ENCODE measurements around the gene TNIP1. TPM values are rescaled to one million over a fixed set of nuclear protein-coding genes. Genes with fewer than 3 reads are reported as not detected.

Gene TNIP1
- total RNA-seq, 1 donor from 2014 or later, result 37.1 TPM

DNA sequence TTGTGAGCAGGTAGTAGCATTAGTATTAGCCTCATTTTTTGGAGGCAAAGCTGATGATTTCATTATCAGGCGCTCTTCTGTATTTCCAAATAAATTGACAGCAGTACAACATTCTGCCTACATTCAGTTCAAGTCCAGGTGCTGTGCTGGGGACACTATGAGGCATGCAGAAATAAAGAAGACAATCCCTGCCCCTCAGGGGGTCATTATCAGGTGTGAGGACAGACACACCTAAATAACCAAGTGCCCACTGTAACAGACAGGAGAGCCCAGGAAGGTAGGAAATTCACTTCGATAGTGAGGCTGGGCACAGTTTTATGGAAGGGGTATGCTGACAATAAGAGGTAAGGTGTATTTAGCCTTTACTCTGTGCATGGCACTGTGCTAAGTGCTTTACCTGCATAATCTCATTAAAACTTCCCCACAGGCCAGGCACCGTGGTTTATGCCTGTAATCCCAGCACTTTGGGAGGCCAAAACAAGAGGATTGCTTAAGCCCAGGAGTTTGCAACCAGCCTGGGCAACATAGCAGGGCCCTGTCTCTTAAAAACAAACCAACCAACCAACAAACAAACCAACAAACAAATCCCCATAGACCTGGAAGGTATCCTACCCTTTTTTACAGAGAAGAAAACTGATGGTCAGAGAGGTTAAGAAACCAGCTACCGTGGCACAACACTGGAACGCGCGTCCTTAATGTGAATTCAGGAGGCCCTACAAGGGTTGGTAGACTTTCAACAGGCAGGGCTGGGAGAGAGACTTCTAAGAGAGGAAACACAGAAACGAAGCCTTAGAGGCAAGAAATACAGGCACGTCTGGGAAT lies 77.9 kb downstream of the TNIP1 start:
- Mint-ChIP-seq H3K9me3 (no peaks in the 10 kb centered on the region), H3K36me3 (ENCODE audit: low read depth) (no peaks in the 10 kb centered on the region), H3K27me3 (ENCODE audit: low read depth) (peaks cover 3% of the 10 kb centered on the region), H3K4me3 (no peak overlapping the region), H3K4me1 (no peaks in the 10 kb centered on the region), H3K27ac (ENCODE audit: unreplicated experiment) (no peak overlapping the region)
- TF ChIP-seq, protein P1, sequence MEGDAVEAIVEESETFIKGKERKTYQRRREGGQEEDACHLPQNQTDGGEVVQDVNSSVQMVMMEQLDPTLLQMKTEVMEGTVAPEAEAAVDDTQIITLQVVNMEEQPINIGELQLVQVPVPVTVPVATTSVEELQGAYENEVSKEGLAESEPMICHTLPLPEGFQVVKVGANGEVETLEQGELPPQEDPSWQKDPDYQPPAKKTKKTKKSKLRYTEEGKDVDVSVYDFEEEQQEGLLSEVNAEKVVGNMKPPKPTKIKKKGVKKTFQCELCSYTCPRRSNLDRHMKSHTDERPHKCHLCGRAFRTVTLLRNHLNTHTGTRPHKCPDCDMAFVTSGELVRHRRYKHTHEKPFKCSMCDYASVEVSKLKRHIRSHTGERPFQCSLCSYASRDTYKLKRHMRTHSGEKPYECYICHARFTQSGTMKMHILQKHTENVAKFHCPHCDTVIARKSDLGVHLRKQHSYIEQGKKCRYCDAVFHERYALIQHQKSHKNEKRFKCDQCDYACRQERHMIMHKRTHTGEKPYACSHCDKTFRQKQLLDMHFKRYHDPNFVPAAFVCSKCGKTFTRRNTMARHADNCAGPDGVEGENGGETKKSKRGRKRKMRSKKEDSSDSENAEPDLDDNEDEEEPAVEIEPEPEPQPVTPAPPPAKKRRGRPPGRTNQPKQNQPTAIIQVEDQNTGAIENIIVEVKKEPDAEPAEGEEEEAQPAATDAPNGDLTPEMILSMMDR (conservative IDR thresholded peaks at IDR 0.05), result no peak
- DNase-seq (ENCODE audit: low read depth, low spot score), result no peak

- no peak overlapping the region for H3K4me3 Mint-ChIP-seq
- peaks cover 1% of the 10 kb centered on the region for H3K9me3 Mint-ChIP-seq
- no peaks in the 10 kb centered on the region for H3K36me3 Mint-ChIP-seq (ENCODE audit: low read depth)
- TF ChIP-seq, protein P1 (conservative IDR thresholded peaks at IDR 0.05), result peak; percentile 62
- peaks cover 3% of the 10 kb centered on the region for H3K27me3 Mint-ChIP-seq (ENCODE audit: low read depth)
- DNase-seq (ENCODE audit: low read depth, low spot score), result no peak
- no peak overlapping the region for H3K27ac Mint-ChIP-seq (ENCODE audit: unreplicated experiment)
- no peaks in the 10 kb centered on the region for H3K4me1 Mint-ChIP-seq
These were observed 78.6 kb downstream of the TNIP1 start for GRCh38 chr5:151002250-151002649.

- TF ChIP-seq, protein P1 (conservative IDR thresholded peaks at IDR 0.05), result no peak
- H3K4me1 Mint-ChIP-seq, result no peaks in the 10 kb centered on the region
- DNase-seq (ENCODE audit: low read depth, low spot score), result no peak
- H3K9me3 Mint-ChIP-seq, result peaks cover 3% of the 10 kb centered on the region
- H3K27ac Mint-ChIP-seq (ENCODE audit: unreplicated experiment), result no peak overlapping the region
- H3K27me3 Mint-ChIP-seq (ENCODE audit: low read depth), result peaks cover 3% of the 10 kb centered on the region
- H3K4me3 Mint-ChIP-seq, result no peak overlapping the region
- H3K36me3 Mint-ChIP-seq (ENCODE audit: low read depth), result no peaks in the 10 kb centered on the region
These were observed 79.4 kb downstream of the TNIP1 start for GRCh38 chr5:151001436-151001835.

DNA sequence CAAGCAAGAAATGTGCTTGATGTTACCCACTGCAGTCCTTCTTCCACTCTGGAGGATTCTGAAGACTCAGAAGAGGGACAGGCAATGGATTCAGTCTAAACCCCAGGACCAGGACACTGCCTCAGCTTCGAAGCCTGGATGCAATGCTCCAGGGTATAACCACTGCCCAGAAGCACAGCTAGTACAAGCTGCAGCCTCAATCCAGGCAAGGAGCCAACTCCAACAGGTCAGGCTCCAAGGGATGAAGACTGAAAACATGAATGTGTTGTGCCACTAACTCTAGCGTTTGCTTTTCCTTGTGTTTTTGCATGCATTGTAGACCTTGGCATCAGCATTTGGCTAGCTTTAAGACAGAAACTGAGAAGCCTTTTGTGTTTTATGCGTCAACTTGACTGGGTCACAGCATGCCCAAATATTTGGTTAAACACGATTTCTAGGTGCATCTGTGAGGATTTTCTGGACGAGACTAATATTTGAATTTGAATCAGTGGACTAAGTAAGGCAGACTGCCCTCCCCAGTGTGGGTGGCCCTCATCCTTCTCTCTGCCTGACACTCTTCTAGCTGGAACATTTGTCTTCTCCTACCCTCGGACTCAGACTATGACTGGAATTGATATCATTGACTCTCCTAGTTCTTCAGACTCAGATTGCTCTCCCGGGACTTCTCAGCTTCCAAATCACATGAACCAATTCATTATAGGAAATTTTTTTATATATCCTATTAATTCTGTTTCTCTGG lies 81.0 kb downstream of the TNIP1 start:
- DNase-seq (ENCODE audit: low read depth, low spot score), result no peak
- no peak overlapping the region for H3K4me3 Mint-ChIP-seq
- TF ChIP-seq, protein P1 (conservative IDR thresholded peaks at IDR 0.05), result no peak
- H3K27ac Mint-ChIP-seq (ENCODE audit: unreplicated experiment), result no peak overlapping the region
- peaks cover 3% of the 10 kb centered on the region for H3K27me3 Mint-ChIP-seq (ENCODE audit: low read depth)
- H3K4me1 Mint-ChIP-seq, result no peaks in the 10 kb centered on the region
- peaks cover 3% of the 10 kb centered on the region for H3K9me3 Mint-ChIP-seq
- no peaks in the 10 kb centered on the region for H3K36me3 Mint-ChIP-seq (ENCODE audit: low read depth)

DNA sequence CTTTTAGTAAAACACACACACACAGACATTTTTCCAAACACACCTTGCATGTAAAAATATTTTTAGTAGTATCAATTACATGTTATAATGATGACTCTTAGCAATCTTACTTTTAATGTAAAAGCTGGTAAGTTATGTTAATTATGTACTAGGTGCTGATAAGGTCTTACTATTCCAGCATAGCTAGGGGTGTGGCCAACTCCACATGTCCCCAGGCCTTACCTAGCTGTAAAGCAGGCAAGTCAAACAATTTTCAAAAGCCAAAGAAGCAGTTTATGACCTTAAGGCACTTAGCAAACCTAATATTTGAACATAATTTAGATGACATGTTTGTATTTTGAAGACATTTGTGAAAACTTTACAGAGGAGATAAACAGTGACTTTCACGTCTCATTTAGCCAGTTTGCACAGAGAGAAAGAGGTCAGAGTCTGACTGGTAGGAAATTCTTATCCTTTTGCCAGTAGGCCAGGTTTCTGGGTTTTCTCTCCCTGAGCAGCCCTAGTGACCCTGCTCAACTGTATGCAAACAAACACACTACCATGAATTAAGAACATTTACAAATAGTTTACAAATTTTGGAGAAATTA lies 86.9 kb downstream of the TNIP1 start:
- TF ChIP-seq, protein P1 (conservative IDR thresholded peaks at IDR 0.05), result no peak
- Mint-ChIP-seq H3K27ac (ENCODE audit: unreplicated experiment) (no peak overlapping the region), H3K36me3 (ENCODE audit: low read depth) (peaks cover 9% of the 10 kb centered on the region), H3K27me3 (ENCODE audit: low read depth) (no peaks in the 10 kb centered on the region), H3K4me3 (no peak overlapping the region), H3K9me3 (peaks cover 17% of the 10 kb centered on the region), H3K4me1 (no peaks in the 10 kb centered on the region)
- no peak for DNase-seq (ENCODE audit: low read depth, low spot score)

Measured in neural crest cell (in vitro differentiated cells).